Neural cell (in vitro differentiated cells): ENCODE results near the gene DCST1. TPM values are rescaled to one million over a fixed set of nuclear protein-coding genes. Genes with fewer than 3 reads are reported as not detected.

Source experiments
- H2AFZ ChIP-seq: fragments of 200-600, 300-800 bp; sonication (generic), shearing (Covaris generic); 2 replicates; pipeline ENCODE4 v1.6.0; 2014; ENCODE audit warnings: low read depth, mild to moderate bottlenecking, antibody characterized with exemption, low read length, moderate library complexity
- H3F3A ChIP-seq: fragments of 200-600 bp; shearing (Covaris generic); 2 replicates; pipeline ENCODE4 v1.6.1; 2016; ENCODE audit warnings: mild to moderate bottlenecking, moderate library complexity, mixed read lengths, antibody characterized with exemption, low read length; ENCODE audit not compliant: insufficient read depth, poor library complexity, severe bottlenecking
- H3K27ac ChIP-seq: fragments of 200-600, 300-800 bp; sonication (generic), shearing (Covaris generic); 2 replicates; pipeline ENCODE4 v1.5.1; 2014; ENCODE audit warnings: mild to moderate bottlenecking, low read length, moderate library complexity
- H3K27me3 ChIP-seq: fragments of 300-800, 200-600 bp; sonication (generic), shearing (Covaris generic); 2 replicates; pipeline ENCODE4 v1.6.0; 2014; ENCODE audit warnings: mild to moderate bottlenecking, low read depth, low read length, moderate library complexity; ENCODE audit not compliant: insufficient read depth
- H3K36me3 ChIP-seq: fragments of 300-800, 200-600 bp; sonication (generic), shearing (Covaris generic); 2 replicates; pipeline ENCODE4 v1.5.1; 2014; ENCODE audit warnings: mild to moderate bottlenecking, antibody characterized with exemption, low read length, moderate library complexity; ENCODE audit not compliant: insufficient read depth
- H3K4me2 ChIP-seq: fragments of 300-800, 200-600 bp; sonication (generic), shearing (Covaris generic); 2 replicates; pipeline ENCODE4 v1.6.0; 2014; ENCODE audit warnings: mild to moderate bottlenecking, low read length
- H3K4me3 ChIP-seq: fragments of 300-800, 200-600 bp; sonication (generic), shearing (Covaris generic); 2 replicates; pipeline ENCODE4 v1.5.1; 2014; ENCODE audit warnings: mild to moderate bottlenecking, low read length, moderate library complexity
- H3K79me2 ChIP-seq: fragments of 200-600 bp; shearing (Covaris generic); replicated peaks from 2 replicates; pipeline ENCODE4 v1.6.0; 2014; ENCODE audit warnings: mild to moderate bottlenecking, low read length, moderate library complexity; ENCODE audit not compliant: insufficient read depth
- H3K9ac ChIP-seq: fragments of 300-800, 200-600 bp; sonication (generic), shearing (Covaris generic); 2 replicates; pipeline ENCODE4 v1.6.1; 2016; ENCODE audit warnings: mild to moderate bottlenecking, low read length, mixed read lengths
- H3K9me2 ChIP-seq: fragments of 200-600 bp; shearing (Covaris generic); 2 replicates; pipeline ENCODE4 v1.6.1; 2016; ENCODE audit warnings: mild to moderate bottlenecking, low read length, mixed read lengths; ENCODE audit not compliant: insufficient read depth
- H3K9me3 ChIP-seq: fragments of 200-600, 300-800 bp; sonication (generic), shearing (Covaris generic); 2 replicates; pipeline ENCODE4 v1.6.1; 2016; ENCODE audit warnings: mild to moderate bottlenecking, mixed run types, low read length, moderate library complexity, mixed read lengths
- H4K20me1 ChIP-seq: fragments of 200-600 bp; shearing (Covaris generic); 2 replicates; pipeline ENCODE4 v1.6.1; 2016; ENCODE audit warnings: mild to moderate bottlenecking, mixed run types; ENCODE audit not compliant: insufficient read depth
- EP300 ChIP-seq: fragments of 450-650 bp; conservative IDR thresholded peaks from 2 replicates; pipeline ENCODE4 v1.6.1; 2014; ENCODE audit warnings: antibody characterized with exemption, mild to moderate bottlenecking, moderate library complexity; ENCODE audit not compliant: poor library complexity, severe bottlenecking
- EZH2 ChIP-seq: fragments of 200-600, 300-800 bp; shearing (Covaris generic), sonication (generic); IDR thresholded peaks from 2 replicates; pipeline ENCODE4 v1.6.1; 2014; ENCODE audit warnings: antibody characterized with exemption, low read length, borderline replicate concordance, mild to moderate bottlenecking; ENCODE audit not compliant: insufficient read depth, poor library complexity, severe bottlenecking
- MXI1 ChIP-seq: fragments of 450-650 bp; conservative IDR thresholded peaks from 2 replicates; pipeline ENCODE4 v1.6.1; 2014; ENCODE audit warnings: antibody characterized with exemption, mild to moderate bottlenecking; ENCODE audit not compliant: poor library complexity, severe bottlenecking
- POLR2AphosphoS5 ChIP-seq: IDR thresholded peaks from 2 replicates; pipeline ENCODE4 v1.6.1; 2012
- RAD21 ChIP-seq: fragments of 450-650 bp; conservative IDR thresholded peaks from 2 replicates; pipeline ENCODE4 v1.6.1; 2014; ENCODE audit warnings: antibody characterized with exemption, mild to moderate bottlenecking, moderate library complexity
- SMC3 ChIP-seq: fragments of 450-650 bp; conservative IDR thresholded peaks from 2 replicates; pipeline ENCODE4 v1.6.1; 2014; ENCODE audit warnings: antibody characterized with exemption, mild to moderate bottlenecking, moderate library complexity; ENCODE audit not compliant: poor library complexity
- TAF1 ChIP-seq: IDR thresholded peaks from 2 replicates; pipeline ENCODE4 v1.6.1; 2012; ENCODE audit warnings: low read depth
- polyA plus RNA-seq: library from polyadenylated mRNA; depleted of rRNA; stranded (reverse); fragments of >200 nt; gene quantifications from 2 replicates; pipeline ENCODE4 v1.2.3, GENCODE V29; 2014
- TF ChIP-seq, protein P1 (sequence below): IDR thresholded peaks from 2 replicates; pipeline ENCODE4 v1.6.1; 2012; ENCODE audit warnings: borderline replicate concordance
- TF ChIP-seq, protein P2 (sequence below): fragments of 450-650 bp; IDR thresholded peaks from 2 replicates; pipeline ENCODE4 v1.5.1; 2014; ENCODE audit warnings: antibody characterized with exemption, mild to moderate bottlenecking, moderate library complexity; ENCODE audit not compliant: poor library complexity, severe bottlenecking

The DCST1 gene
- polyA plus RNA-seq, 1 donor from 2014 or later, result not detected

DNA sequence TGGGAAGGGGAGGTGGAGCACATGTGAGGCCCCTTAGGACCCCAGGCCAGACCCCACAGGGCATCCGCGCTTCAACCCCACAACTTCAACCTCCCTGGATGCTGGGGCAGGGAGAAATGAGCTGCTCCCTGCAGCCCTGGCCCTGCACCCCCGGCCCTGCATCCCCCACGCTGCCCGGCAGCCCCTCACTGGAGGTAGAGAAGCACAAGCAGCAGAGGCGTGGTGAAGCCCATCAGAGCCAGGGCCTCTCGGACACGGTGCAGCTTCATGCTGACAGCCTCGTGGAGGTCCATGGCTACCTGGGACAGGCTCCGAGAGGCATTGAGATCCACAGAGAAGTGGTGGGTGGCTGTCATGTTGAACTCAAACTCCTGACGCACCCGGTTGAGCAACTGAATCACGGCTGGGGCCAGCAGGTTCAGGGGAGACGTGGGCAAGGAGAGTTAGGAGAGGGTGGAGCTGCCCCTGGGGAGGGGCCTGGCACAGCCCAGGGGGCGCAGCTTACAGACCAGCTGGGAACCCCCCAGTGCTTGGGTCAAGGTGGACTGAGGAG is 3.3 kb upstream of the DCST1 start:
- Histone ChIP-seq H3K9ac (no peak overlapping the region), H3K79me2 (no peaks in the 10 kb centered on the region), H3K27ac (no peak overlapping the region), H3K9me2 (no peaks in the 10 kb centered on the region), H3K36me3 (no peaks in the 10 kb centered on the region), H3K9me3 (no peaks in the 10 kb centered on the region), H3F3A (no peaks in the 10 kb centered on the region), H2AFZ (no peak overlapping the region), H3K4me2 (no peak overlapping the region), H4K20me1 (no peaks in the 10 kb centered on the region), H3K4me3 (no peak overlapping the region), H3K27me3 (no peaks in the 10 kb centered on the region)
- TF ChIP-seq MXI1, result no peak
- TF ChIP-seq, protein P1, sequence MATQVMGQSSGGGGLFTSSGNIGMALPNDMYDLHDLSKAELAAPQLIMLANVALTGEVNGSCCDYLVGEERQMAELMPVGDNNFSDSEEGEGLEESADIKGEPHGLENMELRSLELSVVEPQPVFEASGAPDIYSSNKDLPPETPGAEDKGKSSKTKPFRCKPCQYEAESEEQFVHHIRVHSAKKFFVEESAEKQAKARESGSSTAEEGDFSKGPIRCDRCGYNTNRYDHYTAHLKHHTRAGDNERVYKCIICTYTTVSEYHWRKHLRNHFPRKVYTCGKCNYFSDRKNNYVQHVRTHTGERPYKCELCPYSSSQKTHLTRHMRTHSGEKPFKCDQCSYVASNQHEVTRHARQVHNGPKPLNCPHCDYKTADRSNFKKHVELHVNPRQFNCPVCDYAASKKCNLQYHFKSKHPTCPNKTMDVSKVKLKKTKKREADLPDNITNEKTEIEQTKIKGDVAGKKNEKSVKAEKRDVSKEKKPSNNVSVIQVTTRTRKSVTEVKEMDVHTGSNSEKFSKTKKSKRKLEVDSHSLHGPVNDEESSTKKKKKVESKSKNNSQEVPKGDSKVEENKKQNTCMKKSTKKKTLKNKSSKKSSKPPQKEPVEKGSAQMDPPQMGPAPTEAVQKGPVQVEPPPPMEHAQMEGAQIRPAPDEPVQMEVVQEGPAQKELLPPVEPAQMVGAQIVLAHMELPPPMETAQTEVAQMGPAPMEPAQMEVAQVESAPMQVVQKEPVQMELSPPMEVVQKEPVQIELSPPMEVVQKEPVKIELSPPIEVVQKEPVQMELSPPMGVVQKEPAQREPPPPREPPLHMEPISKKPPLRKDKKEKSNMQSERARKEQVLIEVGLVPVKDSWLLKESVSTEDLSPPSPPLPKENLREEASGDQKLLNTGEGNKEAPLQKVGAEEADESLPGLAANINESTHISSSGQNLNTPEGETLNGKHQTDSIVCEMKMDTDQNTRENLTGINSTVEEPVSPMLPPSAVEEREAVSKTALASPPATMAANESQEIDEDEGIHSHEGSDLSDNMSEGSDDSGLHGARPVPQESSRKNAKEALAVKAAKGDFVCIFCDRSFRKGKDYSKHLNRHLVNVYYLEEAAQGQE, result no peak
- no peak for TF ChIP-seq TAF1
- TF ChIP-seq, protein P2, sequence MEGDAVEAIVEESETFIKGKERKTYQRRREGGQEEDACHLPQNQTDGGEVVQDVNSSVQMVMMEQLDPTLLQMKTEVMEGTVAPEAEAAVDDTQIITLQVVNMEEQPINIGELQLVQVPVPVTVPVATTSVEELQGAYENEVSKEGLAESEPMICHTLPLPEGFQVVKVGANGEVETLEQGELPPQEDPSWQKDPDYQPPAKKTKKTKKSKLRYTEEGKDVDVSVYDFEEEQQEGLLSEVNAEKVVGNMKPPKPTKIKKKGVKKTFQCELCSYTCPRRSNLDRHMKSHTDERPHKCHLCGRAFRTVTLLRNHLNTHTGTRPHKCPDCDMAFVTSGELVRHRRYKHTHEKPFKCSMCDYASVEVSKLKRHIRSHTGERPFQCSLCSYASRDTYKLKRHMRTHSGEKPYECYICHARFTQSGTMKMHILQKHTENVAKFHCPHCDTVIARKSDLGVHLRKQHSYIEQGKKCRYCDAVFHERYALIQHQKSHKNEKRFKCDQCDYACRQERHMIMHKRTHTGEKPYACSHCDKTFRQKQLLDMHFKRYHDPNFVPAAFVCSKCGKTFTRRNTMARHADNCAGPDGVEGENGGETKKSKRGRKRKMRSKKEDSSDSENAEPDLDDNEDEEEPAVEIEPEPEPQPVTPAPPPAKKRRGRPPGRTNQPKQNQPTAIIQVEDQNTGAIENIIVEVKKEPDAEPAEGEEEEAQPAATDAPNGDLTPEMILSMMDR, result no peak
- no peak for TF ChIP-seq SMC3
- no peak for TF ChIP-seq RAD21
- no peak for TF ChIP-seq EP300
- no peak for TF ChIP-seq EZH2
- no peak for TF ChIP-seq POLR2AphosphoS5

DNA sequence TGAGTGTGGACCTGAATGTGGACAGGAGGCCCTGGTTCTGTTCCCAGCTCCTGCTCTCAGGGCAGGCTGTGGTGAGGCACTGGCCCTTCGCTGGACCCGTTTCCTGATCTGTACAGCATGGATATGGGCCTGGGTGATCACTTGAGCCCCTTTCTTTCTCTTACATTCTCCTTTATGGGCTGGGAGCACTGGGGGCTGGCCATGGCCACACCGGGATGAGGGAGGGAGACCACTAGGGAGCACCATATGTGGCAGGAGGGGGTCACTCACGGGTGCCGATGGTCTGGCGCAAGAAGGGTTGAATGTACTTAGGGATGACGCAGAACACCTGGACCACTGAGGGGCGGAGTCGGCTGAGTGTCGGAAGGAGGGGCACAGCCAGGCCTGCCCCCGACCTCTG is 2.7 kb upstream of the DCST1 start:
- H3K27me3 ChIP-seq, result no peaks in the 10 kb centered on the region
- no peak overlapping the region for H3K4me2 ChIP-seq
- H2AFZ ChIP-seq, result no peak overlapping the region
- H3K9me3 ChIP-seq, result no peaks in the 10 kb centered on the region
- H3K9ac ChIP-seq, result no peak overlapping the region
- H3K27ac ChIP-seq, result no peak overlapping the region
- H3K79me2 ChIP-seq, result no peaks in the 10 kb centered on the region
- H4K20me1 ChIP-seq, result no peaks in the 10 kb centered on the region
- no peaks in the 10 kb centered on the region for H3K9me2 ChIP-seq
- TF ChIP-seq RAD21 (no peak), EP300 (no peak), MXI1 (no peak), POLR2AphosphoS5 (no peak)
- no peaks in the 10 kb centered on the region for H3K36me3 ChIP-seq
- H3F3A ChIP-seq, result no peaks in the 10 kb centered on the region
- no peak overlapping the region for H3K4me3 ChIP-seq
